ELF-1 (cell line): ENCODE results near the gene WFDC10A.
"Not testable (repeated sequence)": the region's sequence is repeated elsewhere in the genome, so short reads cannot be mapped to it uniquely, and the experiment has no call there.

ENCODE experiments used
- DNase-seq: peaks from one replicate; pipeline ENCODE4 v3.0.0-alpha.2; 2016; ENCODE audit warnings: low read depth, low spot score

Gene WFDC10A

DNA sequence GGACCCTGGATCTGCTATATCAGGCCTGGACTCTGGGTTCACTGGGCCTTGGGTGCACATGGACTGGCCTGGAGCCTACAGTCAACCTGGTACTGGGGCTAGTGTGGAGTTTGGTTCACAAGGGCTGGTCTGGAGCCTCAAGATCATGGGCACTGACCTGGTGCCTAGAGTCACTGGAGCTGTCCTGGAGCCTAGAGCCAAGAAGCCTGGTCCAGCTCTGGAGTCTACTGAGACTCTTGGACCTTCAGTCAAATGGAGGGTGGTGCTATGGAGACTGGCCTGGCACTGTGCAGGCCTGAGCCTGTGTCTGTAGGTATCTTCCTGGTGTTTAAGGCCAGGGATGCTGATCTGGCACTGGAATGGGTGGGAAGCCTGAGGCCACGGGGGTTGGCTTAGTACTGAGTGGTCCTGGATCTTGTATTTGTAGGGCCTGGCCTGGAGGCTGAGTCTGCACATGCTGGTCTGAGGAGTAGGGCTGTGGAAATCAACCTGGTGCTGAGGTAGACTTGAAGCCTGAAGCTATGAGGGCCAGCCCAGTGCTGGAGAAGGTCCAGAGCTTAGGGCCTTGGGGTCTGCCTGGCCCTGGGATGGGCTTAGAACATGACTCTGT lies 18.0 kb downstream of the WFDC10A start:
- no peak for DNase-seq

DNA sequence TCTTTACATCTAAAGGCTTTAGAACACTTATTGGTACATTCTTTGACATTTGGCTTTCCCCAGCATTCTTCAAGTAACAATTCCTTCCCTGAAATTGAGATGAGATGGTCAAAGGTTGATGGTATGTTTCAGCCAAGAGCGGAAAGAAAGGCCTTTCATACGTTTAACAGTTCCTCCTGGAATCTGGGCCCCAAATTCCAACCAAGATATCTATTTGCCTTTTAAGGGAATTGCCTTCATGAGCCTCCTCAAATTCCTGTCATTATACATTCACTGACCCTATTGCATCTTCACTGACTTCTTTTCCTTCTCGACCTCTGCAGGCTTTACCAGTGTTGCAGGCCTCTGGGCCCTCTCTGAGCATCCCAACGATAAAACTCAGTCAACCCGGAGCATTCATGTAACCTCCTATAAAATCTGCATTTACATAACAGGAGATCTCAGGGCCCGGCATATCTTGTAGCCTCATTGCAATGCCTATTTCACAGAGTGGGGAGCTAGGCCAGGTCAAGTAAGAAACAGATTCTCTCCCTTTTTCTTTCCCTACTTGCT lies 19.8 kb downstream of the WFDC10A start:
- no peak for DNase-seq

DNA sequence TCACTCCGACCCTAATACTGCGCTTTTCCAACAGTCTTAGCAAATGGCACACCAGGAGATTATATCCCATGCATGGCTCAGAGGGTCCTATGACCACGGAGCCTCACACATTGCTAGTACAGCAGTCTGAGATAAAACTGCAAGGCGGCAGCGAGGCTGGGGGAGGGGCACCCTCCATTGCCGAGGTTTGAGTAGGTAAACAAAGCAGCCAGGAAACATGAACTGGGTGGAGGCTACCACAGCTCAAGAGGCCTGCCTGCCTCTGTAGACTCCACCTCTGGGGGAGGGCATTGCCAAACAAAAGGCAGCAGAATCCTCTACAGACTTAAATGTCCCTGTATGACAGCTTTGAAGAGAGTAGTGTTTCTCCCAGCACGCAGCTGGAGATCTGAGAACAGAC lies 22.2 kb downstream of the WFDC10A start:
- not testable (repeated sequence) for DNase-seq

DNA sequence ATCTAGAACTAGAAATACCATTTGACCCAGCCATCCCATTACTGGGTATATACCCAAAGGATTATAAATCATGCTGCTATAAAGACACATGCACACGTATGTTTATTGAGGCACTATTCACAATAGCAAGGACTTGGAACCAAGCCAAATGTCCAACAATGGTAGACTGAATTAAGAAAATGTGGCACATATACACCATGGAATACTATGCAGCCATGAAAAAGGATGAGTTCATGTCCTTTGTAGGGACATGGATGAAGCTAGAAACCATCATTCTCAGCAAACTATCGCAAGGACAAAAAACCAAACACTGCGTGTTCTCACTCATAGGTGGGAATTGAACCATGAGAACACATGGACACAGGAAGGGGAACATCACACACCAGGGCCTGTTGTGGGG lies 27.5 kb downstream of the WFDC10A start:
- DNase-seq = not testable (repeated sequence)

GRCh38 chr20:45670139-45670538 lies 40.6 kb downstream of the WFDC10A start, which contains the start of gene WFDC11:
WFDC11 (minus strand) TSS chr20:45670239; CDS start chr20:45650600, 19,639 bp downstream.
- no peak for DNase-seq

- DNase-seq = no peak
These were observed 43.2 kb downstream of the WFDC10A start for GRCh38 chr20:45672765-45673164.

GRCh38 chr20:45679650-45680049 lies 50.1 kb downstream of the WFDC10A start:
- DNase-seq = no peak
